Osteocyte (in vitro differentiated cells): Measurements from ENCODE around the gene TCEAL8. TPM values are rescaled to one million over a fixed set of nuclear protein-coding genes. Genes with fewer than 3 reads are reported as not detected.

ENCODE experiments used
- DNase-seq: peaks from one replicate; pipeline ENCODE4 v3.0.0; 2021; ENCODE audit warnings: mixed read lengths; ENCODE audit not compliant: unreplicated experiment; ENCODE audit errors: extremely low spot score
- H3K27ac Mint-ChIP-seq: one replicate; pipeline ENCODE4 v1.8.0; 2021; ENCODE audit warnings: mild to moderate bottlenecking, mixed read lengths; ENCODE audit not compliant: unreplicated experiment
- H3K27me3 Mint-ChIP-seq: one replicate; pipeline ENCODE4 v1.8.0; 2021; ENCODE audit warnings: mixed read lengths; ENCODE audit not compliant: unreplicated experiment
- H3K36me3 Mint-ChIP-seq: one replicate; pipeline ENCODE4 v1.8.0; 2021; ENCODE audit warnings: mixed read lengths; ENCODE audit not compliant: unreplicated experiment
- H3K4me1 Mint-ChIP-seq: one replicate; pipeline ENCODE4 v1.8.0; 2021; ENCODE audit warnings: mixed read lengths; ENCODE audit not compliant: unreplicated experiment
- H3K4me3 Mint-ChIP-seq: one replicate; pipeline ENCODE4 v1.8.0; 2021; ENCODE audit warnings: mild to moderate bottlenecking, moderate library complexity, mixed read lengths; ENCODE audit not compliant: unreplicated experiment
- H3K9me3 Mint-ChIP-seq: one replicate; pipeline ENCODE4 v1.8.0; 2021; ENCODE audit warnings: mixed read lengths; ENCODE audit not compliant: unreplicated experiment
- CTCF ChIP-seq: fragments of 200-600 bp; sonication (generic); IDR thresholded peaks from 2 replicates; pipeline ENCODE4 v1.5.0; 2021; ENCODE audit warnings: antibody characterized with exemption, mild to moderate bottlenecking, moderate library complexity
- total RNA-seq: library from RNA; stranded (reverse); gene quantifications from 2 replicates; pipeline ENCODE4 v1.2.1, GENCODE V29; 2021

Gene TCEAL8
- total RNA-seq, 1 donor from 2014 or later = 88.2 TPM

- Mint-ChIP-seq H3K36me3 (no peaks in the 10 kb centered on the region), H3K27ac (no peak overlapping the region), H3K4me3 (no peak overlapping the region), H3K9me3 (no peaks in the 10 kb centered on the region), H3K4me1 (no peaks in the 10 kb centered on the region), H3K27me3 (peaks cover 50% of the 10 kb centered on the region)
- no peak for TF ChIP-seq CTCF
- no peak for DNase-seq
Observed at GRCh38 chrX:103275947-103276567, 21.1 kb upstream of the TCEAL8 start.

GRCh38 chrX:103274284-103274683 lies 19.3 kb upstream of the TCEAL8 start:
- H3K4me3 Mint-ChIP-seq = no peak overlapping the region

GRCh38 chrX:103258275-103258674 lies 3.3 kb upstream of the TCEAL8 start:
- no peaks in the 10 kb centered on the region for H3K36me3 Mint-ChIP-seq
- TF ChIP-seq CTCF = no peak
- H3K27me3 Mint-ChIP-seq = peaks cover 23% of the 10 kb centered on the region
- H3K9me3 Mint-ChIP-seq = peaks cover 4% of the 10 kb centered on the region
- peaks cover 9% of the 10 kb centered on the region for H3K4me1 Mint-ChIP-seq
- no peak for DNase-seq
- no peak overlapping the region for H3K27ac Mint-ChIP-seq
- H3K4me3 Mint-ChIP-seq = no peak overlapping the region

More at GRCh38 chrX:103274284-103274683, 19.3 kb upstream of the TCEAL8 start:
- Mint-ChIP-seq H3K36me3 (no peaks in the 10 kb centered on the region), H3K27me3 (peaks cover 41% of the 10 kb centered on the region), H3K9me3 (no peaks in the 10 kb centered on the region), H3K4me1 (no peaks in the 10 kb centered on the region), H3K27ac (no peak overlapping the region)
- no peak for TF ChIP-seq CTCF
- DNase-seq = no peak

GRCh38 chrX:103256651-103257050 lies 1.7 kb upstream of the TCEAL8 start:
- H3K4me1 Mint-ChIP-seq = peaks cover 9% of the 10 kb centered on the region
- no peak overlapping the region for H3K4me3 Mint-ChIP-seq
- peaks cover 10% of the 10 kb centered on the region for H3K27me3 Mint-ChIP-seq
- no peaks in the 10 kb centered on the region for H3K9me3 Mint-ChIP-seq
- no peak for TF ChIP-seq CTCF
- H3K27ac Mint-ChIP-seq = no peak overlapping the region
- DNase-seq = no peak
- H3K36me3 Mint-ChIP-seq = no peaks in the 10 kb centered on the region

GRCh38 chrX:103254171-103254824 lies 657 bp downstream of the TCEAL8 start:
- peak overlapping the region; percentile 85 for H3K4me3 Mint-ChIP-seq
- no peak for TF ChIP-seq CTCF
- H3K27me3 Mint-ChIP-seq = no peaks in the 10 kb centered on the region
- DNase-seq = no peak
- peaks cover 9% of the 10 kb centered on the region for H3K4me1 Mint-ChIP-seq
- no peaks in the 10 kb centered on the region for H3K36me3 Mint-ChIP-seq
- no peaks in the 10 kb centered on the region for H3K9me3 Mint-ChIP-seq
- H3K27ac Mint-ChIP-seq = peak overlapping the region; percentile 90
